Stimulated activated effector memory CD8-positive, alpha-beta T cell treated with anti-CD3 and anti-CD28 coated beads, Interleukin-12 subunit alpha, Interleukin-12 subunit beta, amount 100 ng/mL, for 72 hours (primary cell): ENCODE results near the gene ZFYVE28.
"Not testable (repeated sequence)": the region's sequence is repeated elsewhere in the genome, so short reads cannot be mapped to it uniquely, and the experiment has no call there.

Source experiments
- ATAC-seq: fragments of 150-1000 bp; cut with Tn5 transposase; 2 replicates; pipeline ENCODE4 v1.10.0; 2021
- DNase-seq, 2 donors: peaks; one replicate each; pipeline ENCODE4 v3.0.0; 2021 to 2022; ENCODE audit warnings: low spot score in 2 of 2
- H3K27ac Mint-ChIP-seq: one replicate; pipeline ENCODE4 v1.8.0; 2022; ENCODE audit warnings: mild to moderate bottlenecking, mixed read lengths
- H3K36me3 Mint-ChIP-seq: one replicate; pipeline ENCODE4 v1.8.0; 2022; ENCODE audit warnings: mild to moderate bottlenecking, mixed read lengths
- H3K4me1 Mint-ChIP-seq: one replicate; pipeline ENCODE4 v1.8.0; 2022; ENCODE audit warnings: mixed read lengths
- H3K4me3 Mint-ChIP-seq: one replicate; pipeline ENCODE4 v1.8.0; 2022; ENCODE audit warnings: mild to moderate bottlenecking, mixed read lengths
- H3K9me3 Mint-ChIP-seq: one replicate; pipeline ENCODE4 v1.8.0; 2022; ENCODE audit warnings: mixed read lengths

ZFYVE28 gene

GRCh38 chr4:2277956-2278355 is 140.5 kb downstream of the ZFYVE28 start:
- ATAC-seq (no peak), DNase-seq (no peak)
- H3K36me3 Mint-ChIP-seq = peaks cover 12% of the 10 kb centered on the region
- no peak overlapping the region for H3K4me3 Mint-ChIP-seq
- H3K27ac Mint-ChIP-seq = no peak overlapping the region
- no peaks in the 10 kb centered on the region for H3K9me3 Mint-ChIP-seq
- H3K4me1 Mint-ChIP-seq = peaks cover 30% of the 10 kb centered on the region

GRCh38 chr4:2276581-2277325 is 141.7 kb downstream of the ZFYVE28 start:
- peaks cover 4% of the 10 kb centered on the region for H3K36me3 Mint-ChIP-seq
- DNase-seq = no peak
- H3K4me1 Mint-ChIP-seq = peaks cover 18% of the 10 kb centered on the region
- no peak overlapping the region for H3K27ac Mint-ChIP-seq
- H3K4me3 Mint-ChIP-seq = no peak overlapping the region
- ATAC-seq = no peak
- no peaks in the 10 kb centered on the region for H3K9me3 Mint-ChIP-seq

- DNase-seq (no peak), ATAC-seq (no peak)
- Mint-ChIP-seq H3K27ac (no peak overlapping the region), H3K4me3 (no peak overlapping the region), H3K36me3 (no peaks in the 10 kb centered on the region), H3K4me1 (peaks cover 7% of the 10 kb centered on the region), H3K9me3 (no peaks in the 10 kb centered on the region)
These were observed 142.7 kb downstream of the ZFYVE28 start for GRCh38 chr4:2275546-2276251.

GRCh38 chr4:2275044-2275397 is 143.4 kb downstream of the ZFYVE28 start:
- not testable (repeated sequence) for H3K9me3 Mint-ChIP-seq, H3K4me1 Mint-ChIP-seq, H3K4me3 Mint-ChIP-seq, H3K36me3 Mint-ChIP-seq, DNase-seq, ATAC-seq, H3K27ac Mint-ChIP-seq

- H3K9me3 Mint-ChIP-seq = no peaks in the 10 kb centered on the region
- H3K36me3 Mint-ChIP-seq = no peaks in the 10 kb centered on the region
- H3K4me3 Mint-ChIP-seq = no peak overlapping the region
- no peak overlapping the region for H3K27ac Mint-ChIP-seq
- peaks cover 1% of the 10 kb centered on the region for H3K4me1 Mint-ChIP-seq
- ATAC-seq (no peak), DNase-seq (no peak)
These were observed 144.0 kb downstream of the ZFYVE28 start for GRCh38 chr4:2274320-2275043.

GRCh38 chr4:2273657-2274319 is 144.7 kb downstream of the ZFYVE28 start:
- H3K9me3 Mint-ChIP-seq = no peaks in the 10 kb centered on the region
- no peaks in the 10 kb centered on the region for H3K36me3 Mint-ChIP-seq
- DNase-seq = no peak
- no peak overlapping the region for H3K27ac Mint-ChIP-seq
- no peaks in the 10 kb centered on the region for H3K4me1 Mint-ChIP-seq
- no peak overlapping the region for H3K4me3 Mint-ChIP-seq
- peak; percentile 5 for ATAC-seq

- no peaks in the 10 kb centered on the region for H3K36me3 Mint-ChIP-seq
- H3K27ac Mint-ChIP-seq = no peak overlapping the region
- no peak overlapping the region for H3K4me3 Mint-ChIP-seq
- H3K9me3 Mint-ChIP-seq = no peaks in the 10 kb centered on the region
- DNase-seq = no peak
- no peak for ATAC-seq
- H3K4me1 Mint-ChIP-seq = no peaks in the 10 kb centered on the region
These were observed 145.2 kb downstream of the ZFYVE28 start for GRCh38 chr4:2273221-2273620.

- H3K27ac Mint-ChIP-seq = no peak overlapping the region
- DNase-seq (no peak), ATAC-seq (no peak)
- no peaks in the 10 kb centered on the region for H3K4me1 Mint-ChIP-seq
- no peak overlapping the region for H3K4me3 Mint-ChIP-seq
- no peaks in the 10 kb centered on the region for H3K36me3 Mint-ChIP-seq
- H3K9me3 Mint-ChIP-seq = no peaks in the 10 kb centered on the region
These were observed 145.7 kb downstream of the ZFYVE28 start for GRCh38 chr4:2272828-2273120.

- no peak for DNase-seq
- no peaks in the 10 kb centered on the region for H3K36me3 Mint-ChIP-seq
- no peak overlapping the region for H3K27ac Mint-ChIP-seq
- no peaks in the 10 kb centered on the region for H3K9me3 Mint-ChIP-seq
- ATAC-seq = no peak
- no peak overlapping the region for H3K4me3 Mint-ChIP-seq
- no peaks in the 10 kb centered on the region for H3K4me1 Mint-ChIP-seq
These were observed 146.2 kb downstream of the ZFYVE28 start for GRCh38 chr4:2272026-2272827.

GRCh38 chr4:2271279-2272025 is 147.0 kb downstream of the ZFYVE28 start:
- Mint-ChIP-seq H3K4me1 (no peaks in the 10 kb centered on the region), H3K9me3 (no peaks in the 10 kb centered on the region), H3K36me3 (no peaks in the 10 kb centered on the region), H3K4me3 (no peak overlapping the region), H3K27ac (no peak overlapping the region)
- ATAC-seq (no peak), DNase-seq (no peak)

GRCh38 chr4:2270341-2271165 is 147.9 kb downstream of the ZFYVE28 start:
- no peak overlapping the region for H3K4me3 Mint-ChIP-seq
- H3K36me3 Mint-ChIP-seq = no peaks in the 10 kb centered on the region
- ATAC-seq = no peak
- H3K4me1 Mint-ChIP-seq = no peaks in the 10 kb centered on the region
- H3K27ac Mint-ChIP-seq = no peak overlapping the region
- H3K9me3 Mint-ChIP-seq = no peaks in the 10 kb centered on the region
- no peak for DNase-seq

GRCh38 chr4:2269618-2270163 is 148.8 kb downstream of the ZFYVE28 start:
- DNase-seq = no peak

GRCh38 chr4:2269206-2269531 is 149.3 kb downstream of the ZFYVE28 start:
- Mint-ChIP-seq H3K36me3 (peaks cover 5% of the 10 kb centered on the region), H3K9me3 (no peaks in the 10 kb centered on the region), H3K4me1 (no peaks in the 10 kb centered on the region), H3K4me3 (no peak overlapping the region), H3K27ac (no peak overlapping the region)
- DNase-seq (no peak), ATAC-seq (no peak)

More at GRCh38 chr4:2269618-2270163, 148.8 kb downstream of the ZFYVE28 start:
- Mint-ChIP-seq H3K27ac (no peak overlapping the region), H3K36me3 (no peaks in the 10 kb centered on the region), H3K9me3 (no peaks in the 10 kb centered on the region), H3K4me1 (no peaks in the 10 kb centered on the region), H3K4me3 (no peak overlapping the region)
- no peak for ATAC-seq
